Rectal smooth muscle tissue (tissue), 1 donor: ENCODE data around the gene ZNF385C.

Source experiments
- H3K27ac ChIP-seq: one replicate; pipeline ENCODE4 v1.7.0; 2013; ENCODE audit warnings: low read depth, low read length, inconsistent platforms
- H3K27me3 ChIP-seq: one replicate; pipeline ENCODE4 v1.7.0; 2013; ENCODE audit warnings: low read length; ENCODE audit not compliant: control insufficient read depth, insufficient read depth
- H3K36me3 ChIP-seq: one replicate; pipeline ENCODE4 v1.7.0; 2013; ENCODE audit warnings: low read length; ENCODE audit not compliant: control insufficient read depth, insufficient read depth
- H3K4me1 ChIP-seq: one replicate; pipeline ENCODE4 v1.7.0; 2013; ENCODE audit warnings: low read length; ENCODE audit not compliant: control insufficient read depth, insufficient read depth
- H3K4me3 ChIP-seq: one replicate; pipeline ENCODE4 v1.7.0; 2013; ENCODE audit warnings: low read length
- H3K9ac ChIP-seq: one replicate; pipeline ENCODE4 v1.7.0; 2013; ENCODE audit warnings: low read length

Gene ZNF385C

GRCh38 chr17:42042598-42043319 lies 55.5 kb downstream of the ZNF385C start:
- H3K36me3 ChIP-seq: no peaks in the 10 kb centered on the region
- H3K4me3 ChIP-seq: no peak overlapping the region
- no peak overlapping the region for H3K9ac ChIP-seq
- no peak overlapping the region for H3K27ac ChIP-seq
- no peaks in the 10 kb centered on the region for H3K4me1 ChIP-seq
- no peaks in the 10 kb centered on the region for H3K27me3 ChIP-seq

GRCh38 chr17:42041619-42042018 lies 56.7 kb downstream of the ZNF385C start:
- no peaks in the 10 kb centered on the region for H3K36me3 ChIP-seq
- H3K27me3 ChIP-seq: no peaks in the 10 kb centered on the region
- no peak overlapping the region for H3K9ac ChIP-seq

GRCh38 chr17:42040818-42041217 lies 57.5 kb downstream of the ZNF385C start:
- Histone ChIP-seq H3K36me3 (no peaks in the 10 kb centered on the region), H3K4me1 (no peaks in the 10 kb centered on the region), H3K27me3 (no peaks in the 10 kb centered on the region), H3K4me3 (no peak overlapping the region), H3K27ac (no peak overlapping the region), H3K9ac (no peak overlapping the region)

More at GRCh38 chr17:42041619-42042018, 56.7 kb downstream of the ZNF385C start:
- Histone ChIP-seq H3K27ac (no peak overlapping the region), H3K4me1 (no peaks in the 10 kb centered on the region), H3K4me3 (no peak overlapping the region)

GRCh38 chr17:42039794-42040763 lies 58.2 kb downstream of the ZNF385C start:
- Histone ChIP-seq H3K27me3 (no peaks in the 10 kb centered on the region), H3K27ac (no peak overlapping the region), H3K4me3 (no peak overlapping the region), H3K36me3 (no peaks in the 10 kb centered on the region), H3K9ac (no peak overlapping the region), H3K4me1 (no peaks in the 10 kb centered on the region)

GRCh38 chr17:42038221-42038973 lies 59.9 kb downstream of the ZNF385C start:
- Histone ChIP-seq H3K9ac (no peak overlapping the region), H3K4me3 (no peak overlapping the region), H3K36me3 (no peaks in the 10 kb centered on the region), H3K27ac (no peak overlapping the region), H3K4me1 (no peaks in the 10 kb centered on the region), H3K27me3 (no peaks in the 10 kb centered on the region)

- H3K27me3 ChIP-seq: no peaks in the 10 kb centered on the region
- H3K4me3 ChIP-seq: no peak overlapping the region
- no peak overlapping the region for H3K9ac ChIP-seq
- H3K4me1 ChIP-seq: no peaks in the 10 kb centered on the region
- H3K27ac ChIP-seq: no peak overlapping the region
- no peaks in the 10 kb centered on the region for H3K36me3 ChIP-seq
These were observed 64.2 kb downstream of the ZNF385C start for GRCh38 chr17:42034059-42034458.

GRCh38 chr17:42031584-42031983 lies 66.7 kb downstream of the ZNF385C start:
- no peak overlapping the region for H3K27ac ChIP-seq

GRCh38 chr17:42028791-42029127 lies 69.5 kb downstream of the ZNF385C start:
- peaks cover 2% of the 10 kb centered on the region for H3K36me3 ChIP-seq
- peaks cover 3% of the 10 kb centered on the region for H3K4me1 ChIP-seq
- H3K27ac ChIP-seq: no peak overlapping the region
- no peak overlapping the region for H3K4me3 ChIP-seq
- no peak overlapping the region for H3K9ac ChIP-seq
- H3K27me3 ChIP-seq: no peaks in the 10 kb centered on the region

More at GRCh38 chr17:42031584-42031983, 66.7 kb downstream of the ZNF385C start:
- H3K27me3 ChIP-seq: no peaks in the 10 kb centered on the region
- no peaks in the 10 kb centered on the region for H3K4me1 ChIP-seq
- H3K9ac ChIP-seq: no peak overlapping the region
- no peak overlapping the region for H3K4me3 ChIP-seq
- H3K36me3 ChIP-seq: no peaks in the 10 kb centered on the region

GRCh38 chr17:42027961-42028790 lies 70.1 kb downstream of the ZNF385C start:
- H3K4me1 ChIP-seq: peaks cover 3% of the 10 kb centered on the region
- H3K27ac ChIP-seq: no peak overlapping the region
- H3K4me3 ChIP-seq: no peak overlapping the region
- H3K27me3 ChIP-seq: no peaks in the 10 kb centered on the region
- H3K9ac ChIP-seq: no peak overlapping the region
- H3K36me3 ChIP-seq: peaks cover 7% of the 10 kb centered on the region

- Histone ChIP-seq H3K36me3 (peaks cover 13% of the 10 kb centered on the region), H3K27ac (no peak overlapping the region), H3K27me3 (no peaks in the 10 kb centered on the region), H3K9ac (no peak overlapping the region), H3K4me3 (no peak overlapping the region), H3K4me1 (peaks cover 3% of the 10 kb centered on the region)
These were observed 70.7 kb downstream of the ZNF385C start for GRCh38 chr17:42027590-42027889.

GRCh38 chr17:42026857-42027589 lies 71.2 kb downstream of the ZNF385C start:
- peaks cover 3% of the 10 kb centered on the region for H3K4me1 ChIP-seq
- no peak overlapping the region for H3K4me3 ChIP-seq
- peaks cover 18% of the 10 kb centered on the region for H3K36me3 ChIP-seq
- H3K27ac ChIP-seq: no peak overlapping the region
- no peak overlapping the region for H3K9ac ChIP-seq
- no peaks in the 10 kb centered on the region for H3K27me3 ChIP-seq
